Hematopoietic multipotent progenitor cell (in vitro differentiated cells): ENCODE data around the gene BSPRY. TPM values are rescaled to one million over a fixed set of nuclear protein-coding genes. Genes with fewer than 3 reads are reported as not detected.
"Not testable (repeated sequence)": the region's sequence is repeated elsewhere in the genome, so short reads cannot be mapped to it uniquely, and the experiment has no call there.

Experiments
- DNase-seq, 3 donors: peaks; one replicate each; pipeline ENCODE4 v3.0.0-alpha.2; 2011 to 2015; ENCODE audit warnings: low read depth in 2 of 3, low spot score in 2 of 3
- total RNA-seq: library from RNA; depleted of rRNA; stranded (reverse); fragments of >200 nt; gene quantifications from one replicate; pipeline ENCODE4 v1.2.3, GENCODE V29; 2012

BSPRY gene
- total RNA-seq, 1 donor: 55.7 TPM

DNA sequence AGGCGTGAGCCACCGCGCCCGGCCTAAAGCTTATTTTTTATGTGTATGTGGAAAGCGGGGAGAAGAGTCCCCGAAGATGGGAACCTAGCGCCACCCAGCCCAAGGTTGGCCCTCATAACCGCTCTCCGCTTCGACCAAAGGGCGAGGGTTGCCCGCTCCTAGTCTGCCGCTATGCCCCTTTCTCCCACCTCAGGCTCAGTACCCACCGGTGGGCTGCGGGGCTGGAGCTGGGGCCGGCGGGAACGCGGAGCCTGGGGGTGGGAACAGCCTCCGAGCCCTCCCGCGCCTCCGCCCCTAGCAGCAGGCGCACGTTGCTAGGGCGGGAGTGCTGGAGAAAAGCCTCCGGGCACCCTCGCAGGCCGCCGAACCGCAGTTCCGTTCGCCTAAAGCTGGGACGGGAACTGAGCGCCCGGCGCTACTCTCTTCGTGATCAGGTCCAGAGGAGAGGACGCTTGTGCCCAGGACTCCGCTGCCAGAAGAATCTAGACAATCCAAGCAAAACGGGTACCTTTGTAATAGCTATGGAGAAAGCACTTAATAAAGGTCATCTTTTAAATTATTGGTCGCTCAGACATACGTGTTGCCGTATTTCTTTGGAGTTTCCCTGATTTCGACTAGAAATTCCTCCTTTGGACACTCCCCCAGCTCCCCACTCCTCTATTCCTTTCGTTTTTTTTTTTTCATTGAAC is 9.2 kb upstream of the BSPRY start, which contains the start of gene WDR31:
Gene WDR31 (minus strand): TSS at position 265 of the 689 bp plus-strand sequence. CDS start 8,253 bp downstream, outside the sequence.
- peak; percentile 65 to 84 (median 83) for DNase-seq

DNA sequence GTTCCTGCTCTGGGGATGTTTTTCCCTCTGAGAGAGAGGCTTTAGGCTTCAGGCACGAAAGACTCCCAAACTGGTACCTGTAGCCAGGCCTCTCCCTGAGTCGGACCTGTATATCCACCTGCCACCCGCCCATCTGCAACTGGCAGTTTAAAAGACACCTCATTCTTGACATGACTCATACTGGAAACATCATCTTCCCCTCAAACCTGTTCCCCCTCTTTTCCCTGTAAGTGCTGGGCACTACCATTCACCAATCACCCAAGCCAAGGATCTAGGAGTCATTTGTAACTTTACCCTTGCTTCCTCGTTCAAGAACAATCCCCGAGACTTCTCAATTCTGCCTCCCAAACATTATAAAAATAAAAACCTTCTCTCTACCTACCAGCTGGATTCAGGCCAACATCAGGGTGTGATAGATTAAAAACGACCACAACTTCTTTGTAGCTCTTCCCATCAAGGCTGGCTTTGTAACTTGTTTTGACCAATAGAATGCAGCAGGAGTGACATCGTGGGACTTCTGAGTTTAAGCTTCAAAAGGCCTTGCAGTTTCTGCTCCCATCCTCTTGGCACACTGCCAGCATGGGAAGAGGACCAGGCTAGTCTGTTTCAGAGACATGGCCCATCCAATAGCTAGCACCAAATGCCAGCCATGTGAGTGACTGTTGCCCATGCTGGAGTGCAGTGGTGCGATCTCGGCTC is 7.5 kb upstream of the BSPRY start:
- DNase-seq: peak in 1 of 3 donors; percentile 85

DNA sequence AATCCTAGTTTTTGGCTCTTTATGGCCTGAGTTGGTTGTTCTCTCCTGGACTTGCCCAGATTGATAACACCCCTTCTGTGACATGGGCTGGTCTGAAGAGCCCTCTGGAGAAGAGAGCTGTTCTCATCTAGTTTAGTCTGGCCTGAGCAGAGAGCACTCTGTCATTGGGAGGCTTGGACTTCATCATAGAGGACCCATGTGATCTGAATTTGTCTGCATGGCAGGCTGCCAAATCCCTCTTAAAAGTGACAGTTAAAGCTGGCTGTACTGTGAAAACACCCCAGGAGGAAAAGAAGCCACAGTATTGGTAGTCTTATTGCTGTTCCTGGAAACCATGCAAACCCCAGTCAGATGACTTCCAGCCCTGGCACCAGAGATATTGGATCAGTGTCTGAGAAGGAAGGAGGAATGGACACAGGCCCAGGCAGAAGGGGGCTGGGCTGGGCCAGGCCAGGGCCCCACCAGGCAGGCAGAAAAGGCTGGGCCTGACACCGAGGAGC is 5.6 kb upstream of the BSPRY start:
- DNase-seq: peak in 2 of 3 donors; percentile 86 to 94

- no peak for DNase-seq
Observed at GRCh38 chr9:113345190-113345589, 4.2 kb upstream of the BSPRY start.

DNA sequence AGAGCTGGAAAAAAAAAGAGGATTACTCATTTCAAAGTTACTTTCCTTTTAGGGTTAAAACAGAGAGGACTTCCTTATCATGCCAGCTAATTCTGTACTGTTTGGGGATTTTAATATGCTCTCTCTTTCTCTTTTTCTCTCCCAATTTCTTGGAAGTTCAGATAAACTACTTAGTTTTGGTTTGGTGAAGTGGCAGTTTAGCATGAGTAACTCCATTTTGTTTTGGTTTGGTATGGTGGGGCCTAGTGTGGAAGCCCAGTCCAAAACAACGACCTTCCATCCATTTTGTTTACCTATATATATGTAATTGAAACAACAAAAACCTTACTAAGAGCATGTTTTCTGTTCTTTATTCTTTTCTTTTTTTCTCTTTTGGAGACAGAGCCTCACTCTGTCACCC is 3.7 kb upstream of the BSPRY start:
- no peak for DNase-seq

- no peak for DNase-seq
Observed at GRCh38 chr9:113348437-113348836, 904 bp upstream of the BSPRY start.

GRCh38 chr9:113349066-113349444 is 286 bp upstream of the BSPRY start:
- DNase-seq: no peak

GRCh38 chr9:113350107-113350661 is 843 bp downstream of the BSPRY start:
- peak in 1 of 3 donors; percentile 57 for DNase-seq

DNA sequence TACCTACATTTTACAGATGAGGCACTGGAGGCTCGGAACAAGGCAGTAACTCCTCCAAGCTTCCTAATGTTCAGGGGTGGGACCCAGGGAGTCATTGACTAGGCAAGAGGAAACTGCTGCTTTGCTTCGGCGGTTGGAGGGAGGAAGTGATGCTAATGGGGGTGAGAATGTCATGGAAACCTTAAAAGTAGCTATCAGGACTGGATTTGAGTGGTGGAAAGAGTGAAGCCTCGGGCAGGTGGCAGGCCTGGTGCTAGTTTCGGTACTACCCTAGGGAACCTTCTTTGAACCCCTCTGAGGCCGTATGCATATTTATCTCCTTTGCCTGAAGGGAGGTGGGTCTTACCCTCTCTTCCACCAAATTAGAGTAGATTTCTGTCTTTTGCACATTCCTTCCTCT is 1.6 kb downstream of the BSPRY start:
- peak in 2 of 3 donors; percentile 83 to 96 for DNase-seq

- no peak for DNase-seq
Observed at GRCh38 chr9:113352006-113352405, 2.7 kb downstream of the BSPRY start.

GRCh38 chr9:113352411-113352810 is 3.1 kb downstream of the BSPRY start:
- peak in 1 of 3 donors; percentile 38 for DNase-seq

DNA sequence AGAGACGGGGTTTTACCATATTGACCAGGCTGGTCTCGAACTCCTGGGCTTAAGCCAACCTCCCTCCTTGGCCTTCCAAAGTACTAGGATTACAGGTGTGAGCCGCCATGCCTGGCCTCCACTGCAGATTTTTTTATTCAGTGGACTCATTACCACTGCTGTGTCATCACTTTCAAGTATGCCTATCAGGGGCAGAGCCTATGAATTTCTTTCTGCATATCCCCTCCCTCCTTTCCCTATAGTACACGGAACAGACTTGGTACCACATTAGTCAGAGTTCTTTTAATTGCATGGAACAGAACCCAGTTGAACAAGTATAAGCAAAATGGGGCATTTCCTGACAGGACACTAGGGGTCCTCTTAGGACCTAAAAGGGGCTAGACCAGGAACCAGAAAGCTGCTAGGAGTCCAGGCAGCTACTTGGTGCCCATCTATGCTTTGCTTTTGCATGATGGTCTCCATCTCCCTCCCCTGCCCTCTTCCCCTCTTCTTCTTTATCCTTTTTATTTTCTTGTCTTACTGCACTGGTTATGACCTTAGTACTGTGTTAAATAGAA is 5.8 kb downstream of the BSPRY start:
- no peak for DNase-seq

DNA sequence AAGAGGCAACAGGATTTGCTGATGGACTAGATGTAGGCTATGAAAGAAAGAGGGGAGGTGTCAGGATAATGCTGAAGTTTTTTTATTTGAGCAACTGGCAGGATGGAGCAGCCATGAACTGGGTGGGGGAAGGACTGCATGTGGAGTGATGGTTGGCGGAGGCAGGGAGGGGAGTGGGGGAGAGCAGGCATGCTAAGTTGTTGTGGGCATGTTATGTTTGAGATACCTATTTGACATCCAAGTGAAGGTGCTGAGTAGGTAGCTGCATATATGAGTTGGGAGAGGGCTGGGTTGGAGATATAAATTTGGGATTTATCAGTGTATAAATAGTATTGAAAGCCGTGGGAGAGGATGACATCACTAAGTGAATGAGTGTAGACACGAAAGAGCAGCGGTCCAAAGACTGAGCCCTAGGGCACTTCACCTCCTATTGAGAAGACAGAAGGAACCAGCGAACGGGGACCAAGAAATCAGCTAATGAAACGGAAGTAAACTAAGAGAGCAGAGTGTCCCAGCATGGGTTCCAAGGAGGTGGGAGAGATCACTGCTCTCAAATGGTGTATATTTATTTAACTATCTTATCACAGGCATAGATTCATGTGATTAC is 7.4 kb downstream of the BSPRY start:
- no peak for DNase-seq

- DNase-seq: no peak
Observed at GRCh38 chr9:113359385-113359784, 10.0 kb downstream of the BSPRY start.

DNA sequence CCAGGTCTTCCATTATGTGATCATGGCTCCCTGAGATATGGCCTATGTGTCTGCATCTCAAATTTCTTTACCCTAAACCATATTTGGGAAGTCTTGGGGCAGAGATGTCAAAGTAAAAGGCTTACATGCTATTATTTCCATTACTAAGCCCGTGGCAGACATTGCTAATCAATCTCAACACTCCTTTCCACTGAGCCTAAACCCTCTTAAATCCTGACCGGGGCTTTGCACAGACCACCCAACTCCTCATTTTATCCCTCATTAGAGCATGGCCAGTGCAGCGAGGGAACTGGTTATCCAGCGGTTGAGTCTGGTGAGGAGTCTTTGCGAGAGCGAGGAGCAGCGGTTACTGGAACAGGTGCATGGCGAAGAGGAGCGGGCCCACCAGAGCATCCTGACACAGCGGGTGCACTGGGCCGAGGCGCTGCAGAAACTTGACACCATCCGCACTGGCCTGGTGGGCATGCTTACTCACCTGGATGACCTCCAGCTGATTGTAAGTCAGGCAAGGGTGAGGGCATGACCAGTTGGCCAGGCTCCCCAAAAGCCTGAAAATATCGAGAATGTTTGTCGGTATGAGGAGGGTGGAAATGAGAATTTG is 11.0 kb downstream of the BSPRY start:
- no peak for DNase-seq

DNA sequence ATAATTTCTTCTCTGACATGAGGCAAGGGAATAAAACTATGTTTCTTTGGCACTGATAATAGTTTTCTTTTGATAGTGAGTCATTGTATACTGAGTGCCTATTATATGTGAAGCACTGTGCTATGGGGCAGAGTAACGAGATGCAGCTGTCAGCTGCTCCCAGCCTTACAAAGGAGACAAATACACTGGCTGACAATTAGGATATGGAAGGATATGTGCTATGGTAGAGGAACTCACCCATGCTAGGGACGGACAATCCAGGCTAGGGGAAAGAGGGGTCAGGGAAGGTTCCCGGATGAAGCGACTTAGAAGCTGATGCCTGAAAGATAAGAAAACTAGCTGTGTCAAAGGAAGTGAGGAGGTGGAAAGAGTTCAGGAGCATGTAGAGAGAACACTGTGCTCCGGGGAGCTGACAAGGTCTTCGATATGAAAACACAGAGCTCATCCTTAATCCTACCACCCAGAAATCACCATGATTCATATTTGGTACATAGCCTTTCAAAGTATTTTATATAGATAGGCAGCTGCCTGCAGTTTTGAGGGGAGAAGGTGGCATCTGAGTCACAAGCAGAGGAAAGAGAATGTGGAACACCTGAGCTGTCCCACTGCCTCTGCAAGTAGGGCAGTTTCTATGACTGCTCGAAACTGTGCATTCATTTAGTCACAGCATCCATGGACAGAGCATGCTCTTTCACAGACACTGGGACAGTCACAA is 12.1 kb downstream of the BSPRY start:
- DNase-seq: no peak

- DNase-seq: no peak
Observed at GRCh38 chr9:113363336-113363735, 14.0 kb downstream of the BSPRY start.

- DNase-seq: no peak
Observed at GRCh38 chr9:113364951-113365350, 15.6 kb downstream of the BSPRY start.

DNA sequence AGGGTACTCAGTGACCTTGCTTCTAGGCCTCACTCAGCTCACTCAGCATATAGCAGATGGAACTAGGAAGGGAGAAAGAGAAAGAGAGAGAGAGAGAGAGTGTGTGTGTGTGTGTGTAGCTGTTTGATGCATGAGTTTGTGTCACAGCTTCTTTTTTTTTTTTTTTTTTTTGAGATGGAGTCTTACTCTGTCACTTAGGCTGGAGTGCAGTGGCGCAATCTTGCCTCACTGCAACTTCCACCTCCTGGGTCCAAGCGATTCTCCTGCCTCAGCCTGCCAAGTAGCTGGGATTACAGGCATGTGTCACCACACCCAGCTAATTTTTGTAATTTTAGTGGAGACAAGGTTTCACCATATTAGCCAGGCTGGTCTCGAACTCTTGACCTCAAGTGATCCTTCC is 16.3 kb downstream of the BSPRY start:
- not testable (repeated sequence) for DNase-seq
